ENCODE measurements around the gene RAB1B.
"Not testable (repeated sequence)": the region's sequence is repeated elsewhere in the genome, so short reads cannot be mapped to it uniquely, and the experiment has no call there.

The RAB1B gene

DNA sequence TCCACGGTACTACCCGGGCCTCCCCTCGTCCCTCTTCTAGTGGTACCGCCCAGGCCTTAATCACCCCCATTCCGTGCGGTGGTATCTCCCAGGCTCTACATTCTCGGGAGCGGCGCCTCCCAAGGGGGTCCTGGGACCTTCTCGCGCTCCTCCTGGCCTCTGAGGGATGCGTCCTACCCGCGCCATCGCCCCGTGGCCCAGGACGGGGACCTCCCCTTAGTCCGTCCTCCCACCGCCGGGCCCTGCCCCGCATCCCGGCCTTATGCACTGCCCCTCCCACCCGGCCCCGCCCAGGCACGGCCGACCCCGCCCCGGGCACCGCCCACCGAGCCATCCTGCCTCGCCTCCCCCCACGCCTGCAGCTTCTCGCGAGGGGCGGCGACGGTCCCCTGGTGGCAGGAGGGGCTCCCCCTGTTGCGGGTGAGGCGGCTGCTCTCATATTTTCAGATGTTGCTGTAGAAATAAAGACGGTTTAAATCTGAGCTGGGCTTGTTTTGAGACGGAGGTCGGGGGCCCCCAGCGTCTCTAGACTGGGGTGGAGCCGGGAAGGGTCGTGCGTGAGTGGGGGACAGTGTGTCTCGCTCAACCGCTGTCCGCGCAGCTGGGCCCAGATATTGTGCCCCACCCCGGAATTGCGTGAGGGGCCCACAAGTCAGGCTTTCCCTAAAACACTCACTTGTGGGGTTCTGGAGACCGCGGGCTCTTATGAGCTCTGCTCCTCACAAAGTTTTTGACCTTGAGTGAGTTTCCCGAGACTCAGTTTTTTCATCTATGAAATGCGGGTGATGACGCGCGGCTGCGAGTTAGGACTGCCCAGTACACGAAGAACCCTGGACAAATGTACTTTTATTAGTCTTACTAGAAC is 828 bp upstream of the RAB1B start:
- DNase-seq = peak; percentile 92

DNA sequence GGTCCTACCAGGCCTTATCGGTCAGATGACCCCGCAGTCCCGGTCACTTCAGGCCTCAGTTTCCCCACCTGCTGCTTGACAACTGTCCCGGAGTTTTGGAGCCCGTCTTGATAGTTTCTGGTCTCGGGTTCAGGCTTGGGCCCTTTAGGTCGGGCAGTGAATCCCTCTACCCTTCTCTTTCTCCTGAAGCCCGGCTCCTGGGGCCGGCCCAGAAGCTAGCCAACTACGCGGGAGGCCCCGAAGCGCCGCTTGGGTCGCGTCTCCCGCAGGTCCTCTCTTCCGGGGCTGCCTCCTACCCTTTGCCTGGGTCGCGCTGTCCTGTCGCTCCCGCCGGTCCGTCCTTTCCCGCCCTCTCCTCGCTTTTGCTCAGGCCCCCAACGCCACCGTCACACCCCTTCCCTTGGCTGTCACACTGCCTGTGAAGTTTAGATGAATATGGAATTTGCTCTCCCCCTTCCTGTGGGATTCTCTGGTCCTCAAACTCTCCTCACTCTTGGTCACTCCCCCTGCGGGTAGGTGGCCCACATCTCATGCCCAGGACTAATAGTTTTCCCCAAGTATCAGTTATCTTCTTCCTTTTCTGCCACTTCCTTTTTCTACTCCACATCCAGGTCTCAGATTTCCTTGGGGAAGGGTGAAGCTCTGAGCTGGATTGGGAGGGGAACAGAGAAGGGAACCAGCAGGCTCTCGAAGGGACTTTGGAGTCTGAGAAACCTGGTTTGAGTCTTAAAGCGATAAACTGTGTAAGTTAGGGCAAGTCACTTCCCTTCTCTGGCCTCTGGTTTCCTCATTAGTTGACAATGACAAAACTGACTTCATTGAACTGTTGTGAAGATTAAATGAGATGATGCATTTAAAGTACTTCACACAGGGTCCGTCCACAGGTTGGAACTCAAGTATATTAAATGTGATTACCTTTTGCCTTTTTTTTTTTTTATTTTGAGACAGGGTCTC is 790 bp downstream of the RAB1B start:
- peak; percentile 33 for DNase-seq

DNA sequence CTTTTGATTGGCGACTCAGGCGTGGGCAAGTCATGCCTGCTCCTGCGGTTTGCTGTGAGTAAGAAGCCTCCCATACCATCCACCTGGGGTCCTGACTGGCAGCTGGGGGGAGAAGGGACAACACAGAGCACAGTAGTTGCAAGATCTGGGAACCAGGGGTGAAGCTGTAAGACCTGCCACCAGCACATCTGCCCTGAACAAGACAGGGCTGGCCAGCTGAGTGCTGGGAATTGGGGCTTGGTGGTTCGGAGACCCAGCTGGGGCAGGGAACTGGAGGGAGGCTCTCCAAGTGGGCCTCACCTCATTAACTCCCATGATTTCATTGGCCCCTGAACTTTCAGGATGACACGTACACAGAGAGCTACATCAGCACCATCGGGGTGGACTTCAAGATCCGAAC is 3.4 kb downstream of the RAB1B start:
- no peak for DNase-seq

DNA sequence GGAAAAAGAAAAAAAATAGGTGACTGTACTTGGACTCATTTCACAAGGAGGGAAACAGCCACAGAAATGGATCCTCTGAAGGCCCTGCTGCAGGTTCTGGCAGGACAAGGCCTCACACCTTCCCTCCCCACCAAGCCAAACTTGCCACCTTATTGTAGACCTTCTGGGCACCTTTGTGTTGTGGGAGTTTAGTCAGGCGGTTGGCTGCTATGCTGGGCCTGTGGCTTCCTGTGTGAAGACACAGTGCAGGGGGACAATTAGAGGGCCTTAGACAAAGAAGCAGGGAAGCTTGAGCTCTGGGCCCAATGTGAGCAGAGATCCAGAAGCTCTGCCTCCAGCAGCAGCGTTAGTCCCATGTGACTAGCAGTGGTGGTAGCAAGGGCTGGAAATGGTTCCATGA is 4.2 kb downstream of the RAB1B start:
- no peak for DNase-seq

DNA sequence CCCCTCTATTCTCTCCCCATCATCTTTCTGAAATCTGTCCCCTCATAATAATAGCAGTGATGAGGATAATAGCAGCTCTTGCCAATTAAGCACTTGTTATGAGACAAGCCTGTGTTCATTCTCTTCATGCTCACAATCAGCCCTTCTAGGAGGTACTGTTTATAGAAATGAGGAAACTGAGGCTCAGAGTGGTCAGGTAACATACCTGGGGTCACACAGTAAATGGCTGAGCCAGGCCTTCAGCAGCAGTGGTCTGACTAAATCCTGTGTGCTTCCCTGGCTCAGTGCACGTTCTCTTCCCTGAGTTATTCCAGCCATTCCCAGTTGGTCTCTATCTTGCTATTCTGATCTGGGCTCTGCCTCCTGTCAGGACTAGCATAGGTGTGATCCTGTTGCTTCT is 5.8 kb downstream of the RAB1B start:
- DNase-seq = no peak

DNA sequence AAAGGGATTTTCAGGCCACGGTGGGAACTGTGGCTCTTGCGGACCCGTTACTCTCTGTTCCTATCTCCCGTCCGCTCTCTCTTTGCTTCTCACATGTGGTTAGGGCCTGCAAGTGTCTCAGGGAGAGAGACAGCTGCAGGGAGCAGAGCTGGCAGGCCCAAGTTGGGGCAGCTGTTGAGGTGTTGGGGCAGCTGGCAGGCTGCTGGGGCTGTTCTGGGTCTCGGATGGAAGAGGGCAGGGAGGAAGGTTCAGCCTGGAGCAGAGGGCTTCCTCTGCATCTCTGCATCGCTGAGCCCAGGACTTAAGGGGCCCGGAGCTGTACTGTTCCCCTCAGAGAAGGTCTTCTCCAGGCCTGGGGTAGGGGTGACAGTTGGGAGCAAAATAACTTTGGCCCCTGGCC is 7.0 kb downstream of the RAB1B start:
- no peak for DNase-seq

DNA sequence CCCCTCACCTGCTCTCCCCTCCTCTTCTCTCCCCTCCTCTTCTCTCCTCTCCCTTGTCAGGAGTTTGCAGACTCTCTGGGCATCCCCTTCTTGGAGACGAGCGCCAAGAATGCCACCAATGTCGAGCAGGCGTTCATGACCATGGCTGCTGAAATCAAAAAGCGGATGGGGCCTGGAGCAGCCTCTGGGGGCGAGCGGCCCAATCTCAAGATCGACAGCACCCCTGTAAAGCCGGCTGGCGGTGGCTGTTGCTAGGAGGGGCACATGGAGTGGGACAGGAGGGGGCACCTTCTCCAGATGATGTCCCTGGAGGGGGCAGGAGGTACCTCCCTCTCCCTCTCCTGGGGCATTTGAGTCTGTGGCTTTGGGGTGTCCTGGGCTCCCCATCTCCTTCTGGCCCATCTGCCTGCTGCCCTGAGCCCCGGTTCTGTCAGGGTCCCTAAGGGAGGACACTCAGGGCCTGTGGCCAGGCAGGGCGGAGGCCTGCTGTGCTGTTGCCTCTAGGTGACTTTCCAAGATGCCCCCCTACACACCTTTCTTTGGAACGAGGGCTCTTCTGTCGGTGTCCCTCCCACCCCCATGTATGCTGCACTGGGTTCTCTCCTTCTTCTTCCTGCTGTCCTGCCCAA is 7.7 kb downstream of the RAB1B start:
- DNase-seq = no peak

DNA sequence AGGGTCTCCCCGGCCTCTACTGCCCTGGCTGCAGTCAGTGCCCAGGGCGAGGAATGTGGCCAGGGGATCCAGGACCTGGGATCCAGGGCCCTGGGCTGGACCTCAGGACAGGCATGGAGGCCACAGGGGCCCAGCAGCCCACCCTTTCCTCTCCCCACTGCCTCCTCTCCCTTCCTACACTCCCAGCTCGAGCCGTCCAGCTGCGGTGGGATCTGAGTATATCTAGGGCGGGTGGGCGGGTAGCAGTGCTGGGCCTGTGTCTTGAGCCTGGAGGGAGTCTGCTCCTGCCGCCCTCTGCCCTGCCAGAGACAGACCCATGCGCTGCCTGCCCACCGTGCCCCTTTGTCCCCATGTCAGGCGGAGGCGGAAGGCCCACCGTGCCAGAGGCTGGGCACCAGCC is 8.2 kb downstream of the RAB1B start:
- DNase-seq = not testable (repeated sequence)

DNA sequence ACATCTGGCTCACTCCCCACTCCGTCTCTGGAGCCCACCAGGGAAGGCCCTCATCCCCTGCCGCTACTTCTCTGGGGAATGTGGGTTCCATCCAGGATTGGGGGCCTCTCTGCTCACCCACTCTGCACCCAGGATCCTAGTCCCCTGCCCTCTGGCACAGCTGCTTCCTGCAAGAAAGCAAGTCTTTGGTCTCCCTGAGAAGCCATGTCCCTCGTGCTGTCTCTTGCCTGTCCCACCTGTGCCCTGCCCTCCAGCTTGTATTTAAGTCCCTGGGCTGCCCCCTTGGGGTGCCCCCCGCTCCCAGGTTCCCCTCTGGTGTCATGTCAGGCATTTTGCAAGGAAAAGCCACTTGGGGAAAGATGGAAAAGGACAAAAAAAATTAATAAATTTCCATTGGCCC is 8.6 kb downstream of the RAB1B start:
- not testable (repeated sequence) for DNase-seq

DNA sequence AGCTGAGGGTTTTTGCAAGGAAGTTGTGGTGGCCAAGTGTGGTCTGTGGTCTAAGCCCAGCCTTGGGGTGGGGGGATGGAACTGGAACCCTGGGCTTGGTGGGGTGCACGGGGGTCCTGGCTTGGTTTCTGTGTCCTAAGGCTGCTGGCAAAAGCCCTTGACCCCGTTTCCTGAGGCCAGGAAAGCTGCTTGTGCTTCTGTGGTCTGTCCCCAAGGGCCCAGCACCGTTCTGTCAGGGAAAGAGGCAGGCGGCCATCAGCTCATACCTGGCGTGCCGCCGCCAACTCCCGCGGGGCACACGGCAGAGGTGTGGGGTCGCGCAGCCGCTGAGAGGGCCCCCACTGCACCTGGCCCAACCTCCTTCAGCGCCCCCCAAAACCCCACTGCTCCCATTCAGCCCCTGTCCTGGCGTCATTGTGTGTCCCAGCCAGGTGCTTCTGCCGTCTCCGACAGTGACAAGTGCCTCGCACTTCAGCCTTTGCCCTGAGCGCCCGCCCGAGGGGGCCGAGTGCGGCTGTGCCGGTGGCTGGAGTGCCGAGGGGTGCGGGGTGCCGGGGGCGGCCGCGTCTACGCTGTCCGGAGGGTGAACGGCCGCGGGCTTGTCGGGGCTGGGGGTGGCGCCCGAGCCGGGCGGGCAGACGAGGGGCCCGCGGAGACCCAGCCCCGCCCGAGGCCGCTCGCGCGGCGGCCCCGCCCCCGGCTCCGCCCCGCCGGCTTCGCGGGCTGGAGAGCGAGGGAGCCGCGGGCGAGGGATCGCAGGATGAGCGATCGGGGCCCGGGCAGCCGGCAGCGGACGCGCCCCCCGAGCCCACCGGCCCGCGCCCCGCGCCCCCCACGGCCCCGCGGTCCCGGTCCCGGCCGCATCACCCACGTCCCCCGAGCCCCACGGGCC is 9.3 kb downstream of the RAB1B start, which contains the start of gene CNIH2:
Gene CNIH2, plus strand, starts transcription at position 705 of the 892 bp plus-strand sequence. CDS start 282 bp downstream, outside the sequence.
- DNase-seq = peak; percentile 51

DNA sequence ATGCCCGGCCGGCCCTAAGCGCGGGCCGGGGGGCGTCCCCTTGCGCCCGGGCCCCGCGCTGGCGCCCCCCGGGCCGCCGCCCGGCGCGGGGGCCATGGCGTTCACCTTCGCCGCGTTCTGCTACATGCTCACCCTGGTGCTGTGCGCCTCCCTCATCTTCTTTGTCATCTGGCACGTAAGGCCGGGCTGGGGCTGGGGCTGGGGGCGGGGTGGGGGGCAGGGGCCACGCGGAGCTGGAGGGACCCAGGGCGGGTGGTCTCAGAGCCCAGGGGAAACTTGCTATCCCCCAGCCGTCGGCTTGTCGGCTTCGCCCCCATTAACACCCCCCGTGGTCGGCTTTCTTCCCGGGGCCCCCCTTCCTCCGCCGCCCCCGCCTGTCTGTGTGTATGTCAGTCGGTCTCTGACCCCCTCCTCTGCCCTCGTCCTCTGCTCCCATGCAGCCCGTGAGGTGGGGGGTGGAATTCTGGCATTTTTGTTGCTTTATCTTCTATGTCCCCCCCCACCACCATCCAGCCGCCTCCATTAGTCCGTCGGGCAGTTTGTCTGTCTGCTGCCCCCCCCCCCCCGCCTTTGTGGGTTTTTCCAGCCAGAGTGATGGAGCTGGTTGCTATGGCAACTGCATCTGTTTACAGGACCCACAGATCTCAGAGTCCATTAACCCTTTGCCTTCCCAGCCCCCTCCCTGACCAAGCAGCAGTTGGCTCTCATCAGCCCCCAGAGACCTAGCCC is 10.1 kb downstream of the RAB1B start:
- no peak for DNase-seq

DNA sequence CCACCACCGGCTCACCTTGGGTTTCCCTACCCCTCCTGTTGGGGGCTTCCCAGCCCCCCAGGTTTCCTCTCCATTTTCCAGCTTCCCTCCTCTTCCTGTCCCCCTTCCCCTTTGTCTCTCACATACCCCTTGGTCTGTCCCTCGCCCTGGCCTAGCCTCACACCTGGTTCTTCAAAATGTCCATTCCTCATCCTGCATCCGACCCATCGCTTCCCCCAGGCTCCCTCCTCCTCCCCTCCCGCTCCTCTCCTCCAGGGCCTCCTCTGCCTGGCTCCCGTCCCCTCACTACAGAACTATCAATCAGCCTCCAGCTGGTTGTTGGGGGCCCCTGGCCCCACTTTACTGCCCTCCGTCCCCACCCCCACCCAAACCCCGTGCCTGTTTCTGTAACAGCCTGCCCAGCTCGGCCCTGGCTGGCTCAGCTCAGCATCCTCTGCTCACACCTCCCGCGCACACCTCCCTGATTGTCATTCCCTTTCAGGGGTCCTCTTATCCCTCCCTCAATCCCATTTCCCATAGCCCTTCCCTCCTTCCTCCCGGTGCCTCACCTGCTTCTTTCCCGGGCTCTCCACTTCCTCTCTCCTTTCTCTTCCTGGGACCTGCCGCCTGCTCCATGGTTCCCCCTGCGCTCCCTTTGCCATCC is 10.8 kb downstream of the RAB1B start:
- DNase-seq = no peak

DNA sequence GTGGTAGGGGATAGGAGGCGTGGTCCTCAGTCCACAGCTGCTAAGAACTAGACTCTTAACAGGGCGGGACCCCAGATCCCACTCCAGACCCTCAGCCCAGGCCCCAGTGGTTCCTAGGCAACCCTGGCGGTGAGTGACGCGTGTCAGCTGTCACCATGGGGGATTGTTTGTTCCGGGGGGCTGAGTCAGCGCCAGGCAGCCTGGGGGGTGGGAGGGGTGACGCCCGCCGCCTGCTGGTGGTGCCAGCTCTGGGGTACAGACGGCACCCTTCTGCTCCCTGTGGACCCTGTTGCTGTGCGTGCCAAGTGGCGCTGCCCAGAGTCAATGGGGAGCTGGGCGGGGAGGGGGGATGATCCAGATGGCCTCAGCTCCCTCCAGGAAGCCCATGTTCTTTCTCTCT is 12.0 kb downstream of the RAB1B start:
- DNase-seq = no peak

DNA sequence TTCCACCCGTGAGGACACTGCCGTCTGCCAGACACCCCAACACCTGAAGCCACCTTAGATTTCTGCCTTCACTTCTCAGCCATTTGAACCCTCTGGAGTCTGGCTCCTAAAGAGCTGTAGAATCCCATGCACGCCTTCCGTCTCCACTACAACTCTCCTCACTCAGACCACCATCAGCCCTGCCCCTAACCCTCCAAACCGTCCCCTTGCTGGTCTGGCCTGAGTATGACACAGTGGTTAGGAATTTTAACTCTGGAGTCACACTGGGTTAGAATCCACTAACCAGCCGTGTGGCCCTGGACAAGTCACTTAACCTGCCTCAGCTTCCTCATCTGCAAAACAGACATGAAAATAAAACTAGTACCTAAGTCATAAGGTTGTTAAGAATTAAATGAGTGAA is 12.6 kb downstream of the RAB1B start:
- no peak for DNase-seq

DNA sequence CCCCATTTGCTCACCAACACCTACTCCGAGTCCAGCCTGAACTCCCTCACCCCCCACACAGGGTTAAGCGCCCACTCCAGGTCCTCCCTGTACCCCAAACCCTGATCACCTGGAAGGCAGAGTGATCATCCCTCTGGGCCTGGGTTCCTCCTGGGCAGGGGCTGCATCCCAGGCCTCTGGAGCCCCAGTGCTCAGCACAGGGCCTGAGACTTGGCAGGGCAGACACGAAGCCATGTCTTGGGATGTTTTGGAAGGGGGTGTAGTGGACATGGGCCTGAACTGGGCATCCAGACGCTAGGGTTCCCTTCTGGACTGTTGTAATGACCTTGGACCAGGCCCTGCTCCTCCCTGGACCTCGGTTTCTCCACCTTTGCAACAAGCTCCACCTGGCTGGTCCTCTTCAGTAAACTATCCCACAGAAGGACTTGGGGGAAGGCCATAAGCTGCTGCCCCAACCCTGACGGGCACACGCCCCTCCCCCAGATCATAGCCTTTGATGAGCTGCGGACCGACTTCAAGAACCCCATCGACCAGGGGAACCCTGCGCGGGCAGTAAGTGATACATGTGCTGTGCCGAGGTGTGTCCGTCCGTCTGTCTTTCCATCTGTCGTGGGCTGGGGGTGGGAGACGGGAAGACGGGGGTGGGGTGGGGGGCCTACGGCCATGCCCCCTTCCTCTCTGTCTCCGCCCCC is 13.5 kb downstream of the RAB1B start:
- no peak for DNase-seq

DNA sequence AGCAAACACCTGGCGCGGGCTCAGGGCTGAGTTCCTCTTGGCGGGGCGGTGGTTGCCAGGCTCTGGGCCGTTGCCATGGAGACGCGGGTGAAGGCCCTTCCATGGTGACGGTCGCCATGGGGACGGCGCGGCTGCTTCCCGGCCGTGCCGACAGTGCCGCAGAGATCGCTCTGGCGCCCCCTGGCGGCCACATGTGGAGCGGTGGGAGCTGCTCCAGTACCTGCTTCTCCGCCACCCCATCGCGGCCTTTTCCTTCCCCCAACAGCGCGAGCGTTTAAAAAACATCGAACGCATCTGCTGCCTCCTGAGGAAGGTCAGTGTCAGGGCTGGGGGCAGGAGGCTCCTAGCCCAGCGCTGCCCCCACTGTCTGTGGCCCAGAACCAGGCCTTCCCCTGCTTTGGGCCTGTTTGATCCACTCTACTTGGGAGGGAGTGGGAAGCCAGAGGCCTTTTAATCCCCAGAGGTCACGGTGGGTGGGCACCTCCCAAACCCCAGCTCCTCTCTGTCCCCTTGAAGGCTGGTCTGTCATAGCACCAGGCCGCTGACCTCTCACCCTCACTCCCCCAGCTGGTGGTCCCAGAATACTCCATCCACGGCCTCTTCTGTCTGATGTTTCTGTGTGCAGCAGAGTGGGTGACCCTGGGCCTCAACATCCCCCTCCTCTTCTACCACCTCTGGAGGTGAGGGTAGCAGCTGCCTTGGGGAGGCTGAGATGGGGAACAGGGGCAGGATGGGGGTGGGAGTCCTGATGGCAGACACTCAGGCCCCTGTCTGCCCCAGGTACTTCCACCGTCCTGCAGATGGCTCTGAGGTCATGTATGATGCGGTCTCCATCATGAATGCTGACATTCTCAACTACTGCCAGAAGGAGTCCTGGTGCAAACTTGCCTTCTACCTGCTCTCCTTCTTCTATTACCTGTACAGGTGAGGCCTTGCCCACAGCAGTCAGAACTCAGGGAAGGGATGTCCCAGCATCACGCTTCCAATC is 14.3 kb downstream of the RAB1B start:
- DNase-seq = peak; percentile 99

DNA sequence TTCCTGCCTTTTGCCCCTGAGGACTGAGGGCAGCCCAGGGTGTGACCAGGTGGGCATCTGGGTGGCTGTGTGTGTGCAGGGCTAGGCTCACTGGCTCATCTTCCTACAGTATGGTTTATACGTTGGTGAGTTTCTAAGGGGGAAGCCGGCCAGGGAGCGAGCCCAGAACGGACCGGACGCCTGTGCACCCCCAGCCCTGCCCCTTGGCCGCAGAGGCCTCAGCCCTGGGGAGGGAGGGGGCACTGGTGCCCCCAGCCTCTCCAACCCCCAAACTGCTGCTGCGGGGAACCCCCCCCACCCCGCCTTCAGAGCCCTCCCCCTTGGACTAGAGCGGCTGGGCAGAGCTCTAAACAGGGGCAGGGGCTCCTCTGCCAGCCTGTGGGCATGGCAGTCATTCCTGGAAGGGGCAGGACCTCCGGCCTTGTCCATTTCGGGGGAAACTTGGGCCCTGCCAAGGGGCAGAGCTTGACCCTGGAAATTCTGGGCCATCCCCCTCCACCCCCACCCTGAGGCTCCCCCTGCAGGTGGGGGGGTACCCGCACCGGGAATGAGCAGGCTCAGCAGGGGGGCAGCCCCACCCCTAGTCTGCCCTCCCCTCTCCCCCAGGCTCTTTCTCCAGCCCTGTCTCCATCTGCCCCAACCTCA is 15.1 kb downstream of the RAB1B start:
- no peak for DNase-seq

DNA sequence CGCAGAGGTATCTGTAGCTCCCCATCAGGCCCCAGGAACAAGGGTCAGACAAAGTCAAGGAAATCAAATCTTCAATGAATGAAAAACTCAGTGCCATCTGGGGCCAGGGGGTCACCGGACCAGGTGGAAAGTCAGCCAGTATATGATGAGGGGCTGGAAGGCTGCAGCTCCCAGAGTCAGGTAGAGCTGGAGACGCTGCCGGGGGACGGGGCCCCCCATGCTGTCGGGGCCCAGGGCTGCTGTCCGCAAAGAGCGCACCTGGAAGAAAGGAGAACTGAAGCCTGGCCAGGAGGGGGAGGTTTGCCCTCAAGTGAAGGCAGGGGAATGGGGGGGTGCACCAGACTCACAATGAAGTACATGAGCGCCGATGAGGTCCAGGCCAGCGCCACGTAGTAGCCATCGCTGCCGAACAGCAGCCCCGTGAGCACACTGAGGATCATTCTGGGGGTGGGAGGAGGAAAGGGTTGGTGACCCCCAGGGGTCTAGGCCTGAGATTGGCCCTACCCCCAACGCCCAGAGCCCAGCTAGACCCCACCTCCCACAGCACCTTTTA is 16.2 kb downstream of the RAB1B start:
- no peak for DNase-seq
